Measurements from ENCODE around the gene TMCC1.
"Not testable (repeated sequence)": the region's sequence is repeated elsewhere in the genome, so short reads cannot be mapped to it uniquely, and the experiment has no call there.

TMCC1 gene

GRCh38 chr3:129892857-129893580 is 492 bp downstream of the TMCC1 start:
- peak; percentile 1 to 40 for DNase-seq (ENCODE audit: low read depth in 2 of 2)

- DNase-seq (ENCODE audit: low read depth in 2 of 2), result no peak
These were observed 1.0 kb downstream of the TMCC1 start for GRCh38 chr3:129892486-129892856.

- DNase-seq (ENCODE audit: low read depth in 2 of 2), result no peak
These were observed 2.6 kb downstream of the TMCC1 start for GRCh38 chr3:129890891-129891290.

- DNase-seq (ENCODE audit: low read depth in 2 of 2), result no peak
These were observed 3.4 kb downstream of the TMCC1 start for GRCh38 chr3:129890125-129890524.

- DNase-seq (ENCODE audit: low read depth in 2 of 2), result no peak
These were observed 4.7 kb downstream of the TMCC1 start for GRCh38 chr3:129888771-129889170.

GRCh38 chr3:129881261-129881660 is 12.2 kb downstream of the TMCC1 start:
- no peak for DNase-seq (ENCODE audit: low read depth in 2 of 2)

GRCh38 chr3:129878355-129878754 is 15.2 kb downstream of the TMCC1 start:
- DNase-seq (ENCODE audit: low read depth in 2 of 2), result no peak

GRCh38 chr3:129874479-129874878 is 19.0 kb downstream of the TMCC1 start:
- not testable (repeated sequence) for DNase-seq (ENCODE audit: low read depth in 2 of 2)

GRCh38 chr3:129868912-129869311 is 24.6 kb downstream of the TMCC1 start:
- DNase-seq (ENCODE audit: low read depth in 2 of 2), result no peak

- DNase-seq (ENCODE audit: low read depth in 2 of 2), result no peak
These were observed 25.9 kb downstream of the TMCC1 start for GRCh38 chr3:129867506-129868124.

GRCh38 chr3:129865806-129866205 is 27.7 kb downstream of the TMCC1 start:
- no peak for DNase-seq (ENCODE audit: low read depth in 2 of 2)

GRCh38 chr3:129864519-129864918 is 29.0 kb downstream of the TMCC1 start:
- DNase-seq (ENCODE audit: low read depth in 2 of 2), result no peak

GRCh38 chr3:129859272-129859671 is 34.2 kb downstream of the TMCC1 start:
- no peak for DNase-seq (ENCODE audit: low read depth in 2 of 2)

- no peak for DNase-seq (ENCODE audit: low read depth in 2 of 2)
These were observed 35.6 kb downstream of the TMCC1 start for GRCh38 chr3:129857899-129858298.

GRCh38 chr3:129856790-129857189 is 36.7 kb downstream of the TMCC1 start:
- not testable (repeated sequence) for DNase-seq (ENCODE audit: low read depth in 2 of 2)

- no peak for DNase-seq (ENCODE audit: low read depth in 2 of 2)
These were observed 37.6 kb downstream of the TMCC1 start for GRCh38 chr3:129855832-129856419.

GRCh38 chr3:129855170-129855831 is 38.2 kb downstream of the TMCC1 start:
- DNase-seq (ENCODE audit: low read depth in 2 of 2), result no peak

- no peak for DNase-seq (ENCODE audit: low read depth in 2 of 2)
These were observed 39.1 kb downstream of the TMCC1 start for GRCh38 chr3:129854460-129854859.

- no peak for DNase-seq (ENCODE audit: low read depth in 2 of 2)
These were observed 47.6 kb downstream of the TMCC1 start for GRCh38 chr3:129845956-129846355.

GRCh38 chr3:129840707-129841360 is 52.7 kb downstream of the TMCC1 start:
- no peak for DNase-seq (ENCODE audit: low read depth in 2 of 2)

- no peak for DNase-seq (ENCODE audit: low read depth in 2 of 2)
These were observed 55.4 kb downstream of the TMCC1 start for GRCh38 chr3:129838086-129838485.

- no peak for DNase-seq (ENCODE audit: low read depth in 2 of 2)
These were observed 56.4 kb downstream of the TMCC1 start for GRCh38 chr3:129837065-129837642.
